Stimulated activated CD8-positive, alpha-beta memory T cell treated with anti-CD3 and anti-CD28 coated beads, Interleukin-7, amount 100 ng/mL, for 4 hours (primary cell): ENCODE data around the gene PRDM13.
"Not testable (repeated sequence)": the region's sequence is repeated elsewhere in the genome, so short reads cannot be mapped to it uniquely, and the experiment has no call there.

Experiments used
- DNase-seq, 2 donors: peaks; one replicate each; pipeline ENCODE4 v3.0.0-alpha.2; 2020; ENCODE audit warnings: low read depth in 2 of 2

PRDM13 gene

DNA sequence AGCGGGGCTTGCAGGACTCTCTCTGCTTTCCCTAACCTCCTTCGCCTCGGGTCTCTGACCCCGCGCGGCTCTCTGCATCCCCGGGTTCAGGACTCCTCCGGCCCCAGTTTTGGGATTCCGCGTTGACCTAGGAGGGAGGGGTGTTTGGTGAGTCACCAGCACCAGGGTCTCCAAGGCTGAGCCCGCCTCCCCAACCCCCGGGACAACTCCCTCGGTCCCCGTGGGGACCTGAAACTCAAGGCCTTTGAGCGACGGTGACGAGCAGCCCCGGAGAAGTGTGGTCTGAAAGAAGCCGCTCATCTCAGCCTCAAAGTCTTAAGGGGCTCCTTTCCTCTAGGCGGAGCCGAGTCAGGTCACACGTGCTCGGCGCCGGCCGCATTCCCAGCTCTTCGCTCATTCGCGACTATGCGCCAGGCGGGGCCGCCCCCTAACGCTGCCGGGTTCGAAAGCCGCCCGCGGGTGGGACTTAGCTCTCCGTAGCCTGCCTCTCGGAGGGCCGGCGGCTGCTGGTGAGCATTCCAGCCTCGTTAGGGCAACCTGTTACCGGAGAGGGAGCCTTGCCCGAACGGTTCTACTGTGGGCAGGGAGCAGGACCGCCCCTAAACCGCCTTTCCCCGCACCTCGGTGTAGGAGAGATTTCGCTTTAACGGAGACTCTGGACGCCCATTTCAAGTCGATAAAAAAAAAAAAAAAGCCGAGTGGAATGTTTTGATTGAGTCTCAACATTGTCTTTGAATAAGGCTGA is 3.0 kb upstream of the PRDM13 start:
- DNase-seq = no peak

GRCh38 chr6:99604166-99605073 is 2.2 kb upstream of the PRDM13 start:
- no peak for DNase-seq

- no peak for DNase-seq
Measured at GRCh38 chr6:99605074-99605734, 1.4 kb upstream of the PRDM13 start.

DNA sequence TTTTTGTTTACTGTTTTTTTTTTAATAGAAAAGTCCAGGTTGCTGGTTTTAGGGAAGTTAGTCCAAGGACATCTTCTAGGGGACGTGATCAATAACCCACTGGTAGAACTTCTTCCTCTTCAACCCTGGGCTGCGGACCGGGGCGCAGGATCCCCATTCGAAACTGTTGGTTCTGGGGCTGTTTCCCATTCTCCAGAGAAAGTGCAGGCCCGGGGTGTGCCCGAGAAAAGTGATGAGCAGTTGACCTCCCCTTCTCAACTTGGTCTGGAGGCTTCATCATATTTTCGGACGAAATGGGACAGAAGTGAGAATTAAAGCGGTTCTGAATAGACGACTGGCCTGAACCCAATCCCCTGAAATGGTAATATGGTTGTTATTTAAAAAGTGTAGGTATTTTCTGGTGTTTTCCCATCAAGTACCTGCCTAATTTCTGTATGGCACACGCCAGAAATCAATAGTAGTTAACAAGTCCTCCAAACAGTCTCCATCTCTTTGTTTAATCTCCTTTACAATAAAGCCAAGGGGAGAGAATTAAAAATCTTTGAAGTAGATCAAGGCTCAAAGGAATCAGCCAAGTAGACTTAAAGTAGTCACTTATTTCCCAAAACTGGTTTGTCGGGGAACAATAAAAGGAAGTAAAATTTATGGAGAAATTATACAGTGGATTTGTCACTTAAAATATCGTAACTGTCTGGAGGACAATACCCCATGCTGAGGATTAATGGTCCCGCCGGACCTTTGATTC is 550 bp upstream of the PRDM13 start:
- DNase-seq = no peak

- DNase-seq = no peak
Measured at GRCh38 chr6:99607416-99608036, 893 bp downstream of the PRDM13 start.

- no peak for DNase-seq
Measured at GRCh38 chr6:99608059-99608885, 1.6 kb downstream of the PRDM13 start.

GRCh38 chr6:99608886-99609482 is 2.4 kb downstream of the PRDM13 start:
- DNase-seq = no peak

DNA sequence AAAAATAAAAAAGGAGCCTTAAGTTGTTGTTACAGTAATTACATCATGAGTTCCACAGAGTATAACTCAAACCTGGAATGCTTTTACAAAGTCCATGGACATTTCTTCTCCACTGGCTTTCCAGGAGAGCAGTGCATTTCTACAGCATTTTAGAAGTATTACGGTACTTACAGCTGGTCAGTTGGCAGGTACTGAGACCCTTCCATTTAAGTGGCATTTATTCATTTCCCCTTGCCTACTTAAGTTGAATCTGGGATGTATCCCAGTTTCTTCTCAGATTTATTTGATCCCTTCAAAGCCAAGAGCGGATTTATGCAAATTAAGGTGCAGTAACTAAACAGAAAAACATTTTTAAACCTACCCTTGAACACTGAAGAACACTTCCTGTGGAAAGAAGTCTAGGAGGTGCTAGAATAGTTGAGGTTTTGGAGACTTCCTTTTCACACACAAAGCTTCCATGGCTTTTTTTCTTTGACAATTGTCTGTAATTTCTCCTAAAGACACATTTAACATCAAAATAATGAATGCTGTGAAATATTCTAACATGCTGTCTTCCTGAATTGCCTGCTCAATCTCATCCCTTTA is 3.4 kb downstream of the PRDM13 start:
- no peak for DNase-seq

DNA sequence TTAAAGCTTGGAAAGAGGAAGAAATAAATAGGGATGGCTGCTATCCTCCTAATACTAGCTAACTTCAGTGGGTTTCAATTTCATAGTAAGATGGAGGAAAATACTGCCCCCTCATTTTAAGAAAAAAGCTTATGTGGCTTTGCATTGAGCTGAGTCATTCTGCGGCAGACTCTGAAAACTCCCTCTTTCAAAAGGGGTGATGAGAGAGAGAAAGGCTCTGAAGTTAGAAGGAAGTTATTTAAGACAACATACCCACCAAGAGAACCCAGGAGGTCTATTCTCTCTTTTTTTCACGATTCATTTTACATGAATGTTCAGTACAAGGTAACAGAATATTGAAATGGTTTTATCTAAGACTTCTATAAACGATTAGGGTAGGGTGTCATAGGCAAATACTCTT is 4.5 kb downstream of the PRDM13 start:
- no peak for DNase-seq

DNA sequence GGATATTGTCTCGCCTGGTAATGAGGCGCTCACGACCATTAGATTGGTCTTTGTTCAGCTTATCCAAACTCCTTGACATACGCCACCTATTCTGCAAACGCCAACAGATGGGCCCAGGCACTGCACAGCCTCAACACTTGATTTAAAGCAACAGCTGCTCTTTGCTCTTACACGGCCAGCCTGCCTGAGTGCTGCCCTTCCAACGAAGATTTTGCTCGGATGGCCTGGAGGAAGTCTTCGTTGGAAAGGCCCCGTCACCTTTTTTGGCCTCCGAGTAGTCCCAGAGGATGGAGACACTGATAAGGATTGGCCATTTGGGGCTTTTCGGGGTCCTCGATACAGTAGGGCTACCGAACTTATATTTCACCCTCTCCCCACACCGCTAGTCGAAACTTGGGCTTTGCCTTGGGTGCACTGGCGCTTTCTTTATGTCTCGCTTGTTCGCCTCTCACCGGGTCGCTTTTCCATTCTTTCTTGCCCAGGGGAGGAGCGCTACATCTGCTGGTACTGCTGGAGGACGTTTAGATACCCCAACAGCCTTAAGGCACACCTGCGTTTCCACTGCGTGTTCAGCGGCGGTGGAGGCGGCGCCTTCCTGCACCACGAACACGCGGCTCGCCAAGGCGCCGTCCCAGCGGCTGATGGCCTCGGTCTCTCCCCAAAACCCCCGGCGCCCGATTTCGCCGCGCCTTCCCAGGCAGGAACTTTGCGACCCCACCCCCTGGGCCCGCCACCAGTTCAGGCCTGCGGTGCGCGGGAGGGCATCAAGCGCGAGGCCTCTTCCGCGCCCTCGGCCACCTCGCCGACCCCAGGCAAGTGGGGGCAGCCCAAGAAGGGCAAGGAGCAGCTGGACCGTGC is 6.1 kb downstream of the PRDM13 start:
- DNase-seq = no peak

GRCh38 chr6:99613409-99613704 is 6.7 kb downstream of the PRDM13 start:
- DNase-seq = no peak

GRCh38 chr6:99613705-99614429 is 7.2 kb downstream of the PRDM13 start:
- DNase-seq = no peak

GRCh38 chr6:99614430-99615186 is 8.0 kb downstream of the PRDM13 start:
- no peak for DNase-seq

DNA sequence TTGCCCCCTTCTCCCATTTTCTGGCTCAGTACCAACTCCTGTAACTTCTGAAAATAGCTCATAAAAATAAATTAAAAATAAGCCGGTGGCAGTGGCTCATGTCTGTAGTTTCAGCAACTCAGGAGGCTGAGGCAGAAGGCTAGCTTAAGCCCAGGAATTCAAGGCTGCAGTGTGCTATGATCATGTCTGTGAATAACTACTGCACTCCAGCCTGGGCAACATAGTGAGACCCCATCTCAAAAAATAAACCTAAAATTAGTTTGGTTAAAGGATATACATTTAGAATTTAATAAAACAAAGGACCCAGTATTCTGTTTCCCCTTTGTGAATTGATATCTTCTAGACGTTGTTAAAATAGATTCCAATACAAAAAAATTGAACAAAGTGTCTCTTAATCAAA is 10.5 kb downstream of the PRDM13 start:
- DNase-seq = no peak

DNA sequence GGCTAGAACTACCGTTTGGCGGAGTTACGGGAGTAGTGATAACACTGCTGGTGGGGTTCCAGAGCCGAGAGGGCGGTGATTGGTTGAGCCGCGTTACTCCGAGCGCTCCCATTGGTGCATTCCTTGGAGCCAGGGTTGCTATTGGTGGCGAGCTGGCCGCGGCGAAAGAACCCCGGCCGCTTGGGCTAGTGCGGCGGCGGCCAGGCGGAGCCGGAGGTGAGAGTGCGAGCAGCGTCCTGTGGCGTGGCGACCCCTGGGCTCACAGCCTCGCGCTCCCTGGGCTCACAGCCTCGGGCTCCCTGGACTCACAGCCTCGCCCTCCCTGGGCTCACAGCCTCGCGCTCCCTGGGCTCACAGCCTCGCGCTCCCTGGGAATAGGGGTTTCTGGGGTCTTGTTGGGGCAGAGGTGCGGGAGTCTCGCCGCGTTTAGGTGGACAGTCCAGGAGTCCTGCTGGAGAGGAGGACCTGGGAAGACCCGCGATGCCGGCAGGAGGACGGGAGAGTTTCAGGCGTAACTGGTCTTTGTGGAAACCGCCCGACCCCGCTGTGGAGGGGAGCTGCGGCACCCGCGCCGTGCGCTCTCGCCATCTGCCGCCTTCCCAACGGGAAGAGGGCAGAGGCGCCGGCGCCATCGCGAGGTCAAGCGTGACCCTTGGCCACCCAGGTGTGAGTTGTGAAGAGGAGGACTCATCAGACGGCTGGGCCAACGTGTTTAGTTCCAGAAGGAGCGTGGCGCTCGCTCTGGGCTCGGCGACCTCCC is 12.2 kb downstream of the PRDM13 start:
- DNase-seq = no peak

DNA sequence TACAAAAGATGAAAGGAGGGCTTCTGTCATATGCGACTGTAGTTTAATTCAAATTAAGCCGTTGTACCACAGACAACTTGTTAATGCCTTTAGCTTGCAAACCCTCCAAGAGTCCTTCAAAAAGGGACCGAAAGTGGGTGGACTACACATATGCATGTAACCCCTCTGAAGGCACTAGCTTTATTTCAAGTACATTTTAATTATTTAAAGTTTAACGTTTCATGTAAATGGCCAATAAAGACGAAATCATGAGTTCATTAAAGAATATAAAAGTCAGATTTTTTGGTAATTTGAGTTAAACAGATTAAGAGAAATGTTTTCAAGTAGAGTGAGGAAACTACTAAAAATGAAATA is 12.8 kb downstream of the PRDM13 start:
- no peak for DNase-seq

GRCh38 chr6:99622044-99622443 is 15.4 kb downstream of the PRDM13 start:
- DNase-seq = not testable (repeated sequence)
